Nephron (organoid): ENCODE results near the gene LSM2.
"Not testable (repeated sequence)": the region's sequence is repeated elsewhere in the genome, so short reads cannot be mapped to it uniquely, and the experiment has no call there.

Source experiments
- H3K27ac Mint-ChIP-seq, 3 experiments: 2 replicates each; pipeline ENCODE4 v1.8.0; 2020; ENCODE audit warnings: mixed read lengths in 3 of 3, mild to moderate bottlenecking in 2 of 3, moderate library complexity in 1 of 3
- H3K27me3 Mint-ChIP-seq: 2 replicates; pipeline ENCODE4 v1.8.0; 2021; ENCODE audit warnings: low read depth, mild to moderate bottlenecking, moderate library complexity, mixed read lengths
- H3K36me3 Mint-ChIP-seq: 2 replicates; pipeline ENCODE4 v1.8.0; 2020; ENCODE audit warnings: low read depth, mixed read lengths
- H3K4me1 Mint-ChIP-seq: 2 replicates; pipeline ENCODE4 v1.8.0; 2020; ENCODE audit warnings: mixed read lengths
- H3K4me3 Mint-ChIP-seq, 3 experiments: 2 replicates each; pipeline ENCODE4 v1.8.0; 2020; ENCODE audit warnings: mild to moderate bottlenecking in 3 of 3, mixed read lengths in 3 of 3, moderate library complexity in 2 of 3
- H3K9me3 Mint-ChIP-seq: 2 replicates; pipeline ENCODE4 v1.8.0; 2020; ENCODE audit warnings: mixed read lengths
- CTCF ChIP-seq, 3 experiments: fragments of 200-600 bp; sonication (generic); IDR thresholded peaks; one replicate each; pipeline ENCODE4 v1.5.0; 2021; ENCODE audit warnings: antibody characterized with exemption in 3 of 3; ENCODE audit not compliant: unreplicated experiment in 3 of 3

LSM2 gene

GRCh38 chr6:31829633-31830283 is 23.0 kb upstream of the LSM2 start:
- peaks cover 6% of the 10 kb centered on the region for H3K36me3 Mint-ChIP-seq
- H3K27ac Mint-ChIP-seq, result peak overlapping the region; percentile 85 to 94 (median 92)
- peaks cover 41% of the 10 kb centered on the region for H3K4me1 Mint-ChIP-seq
- H3K27me3 Mint-ChIP-seq, result no peaks in the 10 kb centered on the region
- H3K9me3 Mint-ChIP-seq, result no peaks in the 10 kb centered on the region
- TF ChIP-seq CTCF (IDR thresholded peaks at IDR 0.05; ENCODE audit: unreplicated experiment in 3 of 3), result peak; percentile 42 to 69 (median 53)
- peak overlapping the region; percentile 93 to 97 (median 97) for H3K4me3 Mint-ChIP-seq

GRCh38 chr6:31827286-31828079 is 20.7 kb upstream of the LSM2 start, which contains the start of gene HSPA1B:
TSS of gene HSPA1B (plus strand) at chr6:31827738. CDS start at chr6:31827951, 213 bp downstream.
- Mint-ChIP-seq H3K27ac (peak within 1 kb of the TSS; percentile 99 to 100 (median 100)), H3K4me3 (peak within 1 kb of the TSS; percentile 82 to 87 (median 83)), H3K9me3 (no peaks in the 10 kb centered on the region), H3K27me3 (no peaks in the 10 kb centered on the region), H3K36me3 (peaks cover 4% of the 10 kb centered on the region), H3K4me1 (peaks cover 46% of the 10 kb centered on the region)
- no peak for TF ChIP-seq CTCF (IDR thresholded peaks at IDR 0.05; ENCODE audit: unreplicated experiment in 3 of 3)

GRCh38 chr6:31826793-31827285 is 20.1 kb upstream of the LSM2 start:
- peak overlapping the region; percentile 99 to 100 (median 100) for H3K27ac Mint-ChIP-seq
- H3K4me1 Mint-ChIP-seq, result peaks cover 51% of the 10 kb centered on the region
- peak overlapping the region; percentile 82 to 87 (median 83) for H3K4me3 Mint-ChIP-seq
- H3K9me3 Mint-ChIP-seq, result no peaks in the 10 kb centered on the region
- TF ChIP-seq CTCF (IDR thresholded peaks at IDR 0.05; ENCODE audit: unreplicated experiment in 3 of 3), result no peak
- peaks cover 4% of the 10 kb centered on the region for H3K36me3 Mint-ChIP-seq
- H3K27me3 Mint-ChIP-seq, result no peaks in the 10 kb centered on the region

GRCh38 chr6:31825553-31825952 is 18.8 kb upstream of the LSM2 start:
- peaks cover 55% of the 10 kb centered on the region for H3K4me1 Mint-ChIP-seq
- H3K9me3 Mint-ChIP-seq, result no peaks in the 10 kb centered on the region
- peak overlapping the region; percentile 82 to 87 (median 83) for H3K4me3 Mint-ChIP-seq
- H3K27ac Mint-ChIP-seq, result peak overlapping the region; percentile 99 to 100 (median 100)
- peaks cover 4% of the 10 kb centered on the region for H3K36me3 Mint-ChIP-seq
- H3K27me3 Mint-ChIP-seq, result no peaks in the 10 kb centered on the region
- no peak for TF ChIP-seq CTCF (IDR thresholded peaks at IDR 0.05; ENCODE audit: unreplicated experiment in 3 of 3)

GRCh38 chr6:31823592-31824196 is 16.9 kb upstream of the LSM2 start:
- peak overlapping the region; percentile 61 to 75 (median 73) for H3K4me3 Mint-ChIP-seq
- peak overlapping the region; percentile 87 to 100 (median 93) for H3K27ac Mint-ChIP-seq
- H3K9me3 Mint-ChIP-seq, H3K36me3 Mint-ChIP-seq, H3K27me3 Mint-ChIP-seq: not testable (repeated sequence)
- H3K4me1 Mint-ChIP-seq, result peaks cover 52% of the 10 kb centered on the region
